COR-L47 (cell line): ENCODE measurements around the gene KIZ.
"Not testable (repeated sequence)": the region's sequence is repeated elsewhere in the genome, so short reads cannot be mapped to it uniquely, and the experiment has no call there.

Experiments used
- DNase-seq: peaks from one replicate; lab custom pipeline; 2025; lab: John Stamatoyannopoulos, UW

KIZ gene

GRCh38 chr20:21139881-21140566 lies 14.1 kb downstream of the KIZ start:
- no peak for DNase-seq

GRCh38 chr20:21141825-21142224 lies 15.9 kb downstream of the KIZ start:
- DNase-seq, result no peak

GRCh38 chr20:21143194-21143890 lies 17.5 kb downstream of the KIZ start:
- no peak for DNase-seq

GRCh38 chr20:21145424-21145823 lies 19.5 kb downstream of the KIZ start:
- DNase-seq, result no peak

GRCh38 chr20:21146215-21146614 lies 20.3 kb downstream of the KIZ start:
- no peak for DNase-seq

GRCh38 chr20:21147593-21147992 lies 21.7 kb downstream of the KIZ start:
- DNase-seq, result no peak

GRCh38 chr20:21149344-21149743 lies 23.5 kb downstream of the KIZ start:
- DNase-seq, result no peak

GRCh38 chr20:21151791-21152190 lies 25.9 kb downstream of the KIZ start:
- no peak for DNase-seq

GRCh38 chr20:21154692-21155091 lies 28.8 kb downstream of the KIZ start:
- DNase-seq, result no peak

GRCh38 chr20:21155268-21155667 lies 29.4 kb downstream of the KIZ start:
- DNase-seq, result no peak

GRCh38 chr20:21156266-21156665 lies 30.4 kb downstream of the KIZ start:
- no peak for DNase-seq

- no peak for DNase-seq
Observed at GRCh38 chr20:21157006-21157405, 31.1 kb downstream of the KIZ start.

GRCh38 chr20:21159658-21160380 lies 33.9 kb downstream of the KIZ start:
- no peak for DNase-seq

- no peak for DNase-seq
Observed at GRCh38 chr20:21161926-21162325, 36.0 kb downstream of the KIZ start.

- no peak for DNase-seq
Observed at GRCh38 chr20:21162631-21163030, 36.7 kb downstream of the KIZ start.

- DNase-seq, result no peak
Observed at GRCh38 chr20:21166801-21167200, 40.9 kb downstream of the KIZ start.

- no peak for DNase-seq
Observed at GRCh38 chr20:21167261-21167660, 41.4 kb downstream of the KIZ start.

- not testable (repeated sequence) for DNase-seq
Observed at GRCh38 chr20:21168061-21168460, 42.2 kb downstream of the KIZ start.

- no peak for DNase-seq
Observed at GRCh38 chr20:21172626-21173025, 46.7 kb downstream of the KIZ start.

- DNase-seq, result no peak
Observed at GRCh38 chr20:21173485-21173884, 47.6 kb downstream of the KIZ start.

- no peak for DNase-seq
Observed at GRCh38 chr20:21174516-21175239, 48.8 kb downstream of the KIZ start.

- no peak for DNase-seq
Observed at GRCh38 chr20:21175433-21175832, 49.6 kb downstream of the KIZ start.
